PFSK-1 (cell line): Measurements from ENCODE around the gene ZC3H8.

Experiments used
- FOXP2 ChIP-seq: optimal IDR thresholded peaks from 2 replicates; pipeline ENCODE3; 2011; ENCODE audit warnings: borderline replicate concordance, control low read depth, inconsistent platforms; ENCODE audit not compliant: insufficient read depth; ENCODE audit errors: extremely low read length, extremely low read depth
- POLR2AphosphoS5 ChIP-seq: IDR thresholded peaks from 2 replicates; pipeline ENCODE4 v1.6.1; 2012; ENCODE audit warnings: low read depth, mild to moderate bottlenecking, control low read depth, low read length, moderate library complexity
- SIN3A ChIP-seq: IDR thresholded peaks from 2 replicates; pipeline ENCODE4 v1.6.1; 2012; ENCODE audit warnings: mild to moderate bottlenecking, low read length, moderate library complexity, borderline replicate concordance; ENCODE audit not compliant: insufficient read depth
- TAF1 ChIP-seq: IDR thresholded peaks from 2 replicates; pipeline ENCODE4 v1.6.1; 2012; ENCODE audit warnings: low read length, control low read depth, borderline replicate concordance; ENCODE audit not compliant: insufficient read depth
- TF ChIP-seq, protein P1 (sequence below), 2 experiments: IDR thresholded peaks; 2 replicates each; pipeline versions ENCODE4 v1.6.1 to v1.8.0; 2011 to 2012; ENCODE audit warnings: low read depth in 2 of 2, low read length in 2 of 2, control low read depth in 1 of 2, inconsistent platforms in 1 of 2, mild to moderate bottlenecking in 1 of 2, moderate library complexity in 1 of 2; ENCODE audit not compliant: insufficient read depth in 1 of 2

DNA sequence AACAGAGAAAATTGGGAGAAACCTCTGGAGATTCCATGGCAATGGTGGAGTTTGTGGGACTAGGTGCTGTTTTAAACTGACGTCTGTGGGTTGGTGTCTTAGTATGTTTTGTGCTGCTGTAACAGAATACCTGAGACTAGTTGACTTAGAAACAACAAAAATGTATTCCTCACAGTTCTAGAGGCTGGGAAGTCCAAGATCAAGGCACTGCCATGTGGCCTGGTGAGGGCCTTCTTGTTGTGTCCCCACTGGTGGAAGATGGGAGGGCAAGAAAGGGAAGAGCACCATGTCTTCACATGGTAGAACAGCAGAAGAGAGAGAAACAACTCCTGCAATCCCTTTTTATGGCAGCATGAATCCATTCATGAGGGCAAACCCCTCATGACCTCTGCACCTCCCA, 13.7 kb upstream of the ZC3H8 start:
- TF ChIP-seq FOXP2 (no peak), POLR2AphosphoS5 (no peak), SIN3A (no peak), TAF1 (no peak)
- TF ChIP-seq, protein P1, sequence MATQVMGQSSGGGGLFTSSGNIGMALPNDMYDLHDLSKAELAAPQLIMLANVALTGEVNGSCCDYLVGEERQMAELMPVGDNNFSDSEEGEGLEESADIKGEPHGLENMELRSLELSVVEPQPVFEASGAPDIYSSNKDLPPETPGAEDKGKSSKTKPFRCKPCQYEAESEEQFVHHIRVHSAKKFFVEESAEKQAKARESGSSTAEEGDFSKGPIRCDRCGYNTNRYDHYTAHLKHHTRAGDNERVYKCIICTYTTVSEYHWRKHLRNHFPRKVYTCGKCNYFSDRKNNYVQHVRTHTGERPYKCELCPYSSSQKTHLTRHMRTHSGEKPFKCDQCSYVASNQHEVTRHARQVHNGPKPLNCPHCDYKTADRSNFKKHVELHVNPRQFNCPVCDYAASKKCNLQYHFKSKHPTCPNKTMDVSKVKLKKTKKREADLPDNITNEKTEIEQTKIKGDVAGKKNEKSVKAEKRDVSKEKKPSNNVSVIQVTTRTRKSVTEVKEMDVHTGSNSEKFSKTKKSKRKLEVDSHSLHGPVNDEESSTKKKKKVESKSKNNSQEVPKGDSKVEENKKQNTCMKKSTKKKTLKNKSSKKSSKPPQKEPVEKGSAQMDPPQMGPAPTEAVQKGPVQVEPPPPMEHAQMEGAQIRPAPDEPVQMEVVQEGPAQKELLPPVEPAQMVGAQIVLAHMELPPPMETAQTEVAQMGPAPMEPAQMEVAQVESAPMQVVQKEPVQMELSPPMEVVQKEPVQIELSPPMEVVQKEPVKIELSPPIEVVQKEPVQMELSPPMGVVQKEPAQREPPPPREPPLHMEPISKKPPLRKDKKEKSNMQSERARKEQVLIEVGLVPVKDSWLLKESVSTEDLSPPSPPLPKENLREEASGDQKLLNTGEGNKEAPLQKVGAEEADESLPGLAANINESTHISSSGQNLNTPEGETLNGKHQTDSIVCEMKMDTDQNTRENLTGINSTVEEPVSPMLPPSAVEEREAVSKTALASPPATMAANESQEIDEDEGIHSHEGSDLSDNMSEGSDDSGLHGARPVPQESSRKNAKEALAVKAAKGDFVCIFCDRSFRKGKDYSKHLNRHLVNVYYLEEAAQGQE (IDR thresholded peaks at IDR 0.05; ENCODE audit: insufficient read depth in 1 of 2, low read depth in 2 of 2, low read length in 2 of 2) = no peak
